ENCODE results near the gene KIZ.

- TF ChIP-seq CTCF (IDR thresholded peaks at IDR 0.05) (no peak), POLR2A (IDR thresholded peaks at IDR 0.05) (no peak)
Observed at GRCh38 chr20:21167261-21167660, 41.4 kb downstream of the KIZ start.
